Measurements from ENCODE around the gene VRK1. TPM values are rescaled to one million over a fixed set of nuclear protein-coding genes. Genes with fewer than 3 reads are reported as not detected.

VRK1 gene
- total RNA-seq, 1 donor from 2014 or later: 126 TPM

GRCh38 chr14:96851694-96852381 is 54.7 kb downstream of the VRK1 start:
- peaks cover 14% of the 10 kb centered on the region for H3K4me1 ChIP-seq
- no peaks in the 10 kb centered on the region for H3K9me3 ChIP-seq (ENCODE audit: low read depth)
- no peaks in the 10 kb centered on the region for H3K27me3 Mint-ChIP-seq (ENCODE audit: insufficient read depth, low read depth)
- no peak overlapping the region for H3K27ac Mint-ChIP-seq
- peaks cover 14% of the 10 kb centered on the region for H3F3A ChIP-seq (ENCODE audit: low read depth)
- DNase-seq (ENCODE audit: low spot score): no peak
- H3K9ac ChIP-seq: no peak overlapping the region
- TF ChIP-seq CTCF (IDR thresholded peaks at IDR 0.05) (no peak), EZH2phosphoT487 (IDR thresholded peaks at IDR 0.05) (no peak), EZH2 (IDR thresholded peaks at IDR 0.05) (no peak)
- H3K4me2 ChIP-seq: no peak overlapping the region
- peak overlapping the region; percentile 17 for H3K27ac ChIP-seq
- peaks cover 18% of the 10 kb centered on the region for H3K36me3 Mint-ChIP-seq
- no peaks in the 10 kb centered on the region for H3K36me3 ChIP-seq
- H3K4me1 Mint-ChIP-seq: no peaks in the 10 kb centered on the region
- no peak overlapping the region for H3K4me3 ChIP-seq
- H2AFZ ChIP-seq (replicated peaks): no peak overlapping the region
- H3K27me3 ChIP-seq: no peaks in the 10 kb centered on the region
- no peaks in the 10 kb centered on the region for H3K9me3 Mint-ChIP-seq
- H4K20me1 ChIP-seq (ENCODE audit: low read depth): no peaks in the 10 kb centered on the region
- H3K4me3 Mint-ChIP-seq: no peak overlapping the region
- H3K79me2 ChIP-seq (ENCODE audit: low read depth): no peaks in the 10 kb centered on the region

GRCh38 chr14:96852823-96853422 is 55.7 kb downstream of the VRK1 start:
- TF ChIP-seq EZH2 (IDR thresholded peaks at IDR 0.05): no peak
- peak; percentile 72 for TF ChIP-seq CTCF (IDR thresholded peaks at IDR 0.05)
- H3K36me3 ChIP-seq: no peaks in the 10 kb centered on the region
- no peak overlapping the region for H2AFZ ChIP-seq (replicated peaks)
- no peak overlapping the region for H3K4me3 ChIP-seq
- no peak overlapping the region for H3K27ac ChIP-seq
- peaks cover 3% of the 10 kb centered on the region for H3K4me1 ChIP-seq
- no peak overlapping the region for H3K4me2 ChIP-seq
- Mint-ChIP-seq H3K27me3 (ENCODE audit: insufficient read depth, low read depth) (no peaks in the 10 kb centered on the region), H3K9me3 (no peaks in the 10 kb centered on the region), H3K4me1 (no peaks in the 10 kb centered on the region), H3K36me3 (peaks cover 16% of the 10 kb centered on the region), H3K4me3 (no peak overlapping the region), H3K27ac (no peak overlapping the region)
- H3K27me3 ChIP-seq: no peaks in the 10 kb centered on the region
- no peaks in the 10 kb centered on the region for H3K9me3 ChIP-seq (ENCODE audit: low read depth)
- no peak overlapping the region for H3K9ac ChIP-seq
- H3K79me2 ChIP-seq (ENCODE audit: low read depth): no peaks in the 10 kb centered on the region
- no peaks in the 10 kb centered on the region for H4K20me1 ChIP-seq (ENCODE audit: low read depth)
- peaks cover 5% of the 10 kb centered on the region for H3F3A ChIP-seq (ENCODE audit: low read depth)
- peak; percentile 29 for DNase-seq (ENCODE audit: low spot score)

GRCh38 chr14:96858643-96859042 is 61.5 kb downstream of the VRK1 start:
- Mint-ChIP-seq H3K27ac (no peak overlapping the region), H3K4me1 (peaks cover 17% of the 10 kb centered on the region), H3K27me3 (ENCODE audit: insufficient read depth, low read depth) (no peaks in the 10 kb centered on the region), H3K9me3 (no peaks in the 10 kb centered on the region), H3K4me3 (no peak overlapping the region), H3K36me3 (peaks cover 9% of the 10 kb centered on the region)
- H3K4me1 ChIP-seq: peaks cover 27% of the 10 kb centered on the region
- H3K27me3 ChIP-seq: no peaks in the 10 kb centered on the region
- H3K27ac ChIP-seq: no peak overlapping the region
- peaks cover 5% of the 10 kb centered on the region for H3K36me3 ChIP-seq
- no peaks in the 10 kb centered on the region for H4K20me1 ChIP-seq (ENCODE audit: low read depth)
- no peak overlapping the region for H3K9ac ChIP-seq
- H3F3A ChIP-seq (ENCODE audit: low read depth): peaks cover 17% of the 10 kb centered on the region
- TF ChIP-seq EZH2phosphoT487 (IDR thresholded peaks at IDR 0.05) (no peak), CTCF (IDR thresholded peaks at IDR 0.05) (no peak), EZH2 (IDR thresholded peaks at IDR 0.05) (no peak)
- H3K79me2 ChIP-seq (ENCODE audit: low read depth): peaks cover 6% of the 10 kb centered on the region
- H2AFZ ChIP-seq (replicated peaks): no peak overlapping the region
- H3K9me3 ChIP-seq (ENCODE audit: low read depth): no peaks in the 10 kb centered on the region
- H3K4me3 ChIP-seq: no peak overlapping the region
- no peak overlapping the region for H3K4me2 ChIP-seq
- DNase-seq (ENCODE audit: low spot score): no peak

Measured in neural progenitor cell (in vitro differentiated cells).